SK-N-SH treated with all-trans-retinoic acid at 6 μM for 48 hours (cell line): Measurements from ENCODE around the gene PLXND1.

Source experiments
- ATAC-seq: fragments of 200-7000 bp; cut with Tn5 transposase; 3 replicates; pipeline ENCODE4 v1.9.1; 2020; ENCODE audit warnings: mild to moderate bottlenecking, moderate library complexity
- ARNTL ChIP-seq: fragments of 450-650 bp; formaldehyde crosslinking; IDR thresholded peaks from 2 replicates; pipeline ENCODE4 v1.5.0; 2020; ENCODE audit warnings: low read depth, mild to moderate bottlenecking, moderate library complexity, borderline replicate concordance
- BACH2 ChIP-seq: fragments of 250-450 bp; sonication (Bioruptor Pico); IDR thresholded peaks from 2 replicates; pipeline ENCODE4 v1.9.0; 2021; ENCODE audit warnings: mild to moderate bottlenecking, borderline replicate concordance
- CREB5 ChIP-seq: fragments of 250-450 bp; sonication (Bioruptor Pico); IDR thresholded peaks from 2 replicates; pipeline ENCODE4 v1.5.1; 2020; ENCODE audit warnings: low read depth, mild to moderate bottlenecking, moderate library complexity
- CSDC2 ChIP-seq: fragments of 250-450 bp; sonication (Bioruptor Pico); IDR thresholded peaks from 2 replicates; pipeline ENCODE4 v1.5.0; 2020; ENCODE audit warnings: mild to moderate bottlenecking, moderate library complexity
- CSRNP3 ChIP-seq: fragments of 250-450 bp; sonication (Bioruptor Pico); IDR thresholded peaks from 2 replicates; pipeline ENCODE4 v1.5.1; 2021; ENCODE audit warnings: mild to moderate bottlenecking, moderate library complexity
- ESRRG ChIP-seq: fragments of 250-450 bp; sonication (Bioruptor Pico); IDR thresholded peaks from 2 replicates; pipeline ENCODE4 v1.6.1; 2021; ENCODE audit warnings: mild to moderate bottlenecking
- GLIS3 ChIP-seq: fragments of 250-450 bp; sonication (Bioruptor Pico); IDR thresholded peaks from 2 replicates; pipeline ENCODE4 v1.5.0; 2020; ENCODE audit warnings: mild to moderate bottlenecking, moderate library complexity
- ISL1 ChIP-seq: fragments of 250-450 bp; sonication (Bioruptor Pico); IDR thresholded peaks from 2 replicates; pipeline ENCODE4 v2.1.2; 2022; ENCODE audit warnings: mild to moderate bottlenecking, moderate library complexity
- OSR1 ChIP-seq: fragments of 250-450 bp; sonication (Bioruptor Pico); IDR thresholded peaks from 2 replicates; pipeline ENCODE4 v1.8.0; 2022; ENCODE audit warnings: moderate library complexity, mild to moderate bottlenecking, inconsistent platforms
- PATZ1 ChIP-seq: fragments of 250-450 bp; sonication (Bioruptor Pico); IDR thresholded peaks from 2 replicates; pipeline ENCODE4 v1.8.0; 2020; ENCODE audit warnings: mild to moderate bottlenecking, moderate library complexity, borderline replicate concordance
- POU6F1 ChIP-seq: fragments of 250-450 bp; sonication (Bioruptor Pico); IDR thresholded peaks from 2 replicates; pipeline ENCODE4 v1.8.0; 2021; ENCODE audit warnings: low read depth, mild to moderate bottlenecking, moderate library complexity, borderline replicate concordance
- PPARA ChIP-seq: fragments of 250-450 bp; sonication (Bioruptor Pico); IDR thresholded peaks from 2 replicates; pipeline ENCODE4 v1.5.0; 2020; ENCODE audit warnings: mild to moderate bottlenecking, borderline replicate concordance
- RARB ChIP-seq: fragments of 250-450 bp; sonication (Bioruptor Pico); IDR thresholded peaks from 2 replicates; pipeline ENCODE4 v1.8.0; 2021; ENCODE audit warnings: mild to moderate bottlenecking, moderate library complexity
- SNAI2 ChIP-seq: fragments of 250-450 bp; sonication (Bioruptor Pico); IDR thresholded peaks from 2 replicates; pipeline ENCODE4 v1.5.0; 2020; ENCODE audit warnings: mild to moderate bottlenecking, moderate library complexity
- TCF4 ChIP-seq: fragments of 250-450 bp; sonication (Bioruptor Pico); IDR thresholded peaks from 2 replicates; pipeline ENCODE4 v1.8.0; 2021; ENCODE audit warnings: mild to moderate bottlenecking, moderate library complexity, borderline replicate concordance
- TOX ChIP-seq: fragments of 250-450 bp; sonication (Bioruptor Pico); IDR thresholded peaks from 2 replicates; pipeline ENCODE4 v1.8.0; 2021; ENCODE audit warnings: mild to moderate bottlenecking, moderate library complexity, borderline replicate concordance
- TSHZ2 ChIP-seq: fragments of 250-450 bp; sonication (Bioruptor Pico); IDR thresholded peaks from 2 replicates; pipeline ENCODE4 v1.5.0; 2020; ENCODE audit warnings: mild to moderate bottlenecking, moderate library complexity
- ZC3H10 ChIP-seq: fragments of 250-450 bp; sonication (Bioruptor Pico); IDR thresholded peaks from 2 replicates; pipeline ENCODE4 v1.5.1; 2021; ENCODE audit warnings: mild to moderate bottlenecking, moderate library complexity
- ZFP3 ChIP-seq: fragments of 250-450 bp; sonication (Bioruptor Pico); IDR thresholded peaks from 2 replicates; pipeline ENCODE4 v1.5.0; 2020; ENCODE audit warnings: mild to moderate bottlenecking, moderate library complexity
- ZFP30 ChIP-seq: fragments of 450-650 bp; formaldehyde crosslinking; IDR thresholded peaks from 2 replicates; pipeline ENCODE4 v1.5.0; 2022; ENCODE audit warnings: mild to moderate bottlenecking, moderate library complexity
- ZNF565 ChIP-seq: fragments of 450-650 bp; formaldehyde crosslinking; conservative IDR thresholded peaks from 2 replicates; pipeline ENCODE4 v1.5.0; 2020; ENCODE audit warnings: low read depth, mild to moderate bottlenecking, moderate library complexity
- ZNF70 ChIP-seq: fragments of 450-650 bp; formaldehyde crosslinking; IDR thresholded peaks from 2 replicates; pipeline ENCODE4 v1.5.0; 2020; ENCODE audit warnings: mild to moderate bottlenecking, moderate library complexity
- ZNF8 ChIP-seq: fragments of 450-650 bp; formaldehyde crosslinking; IDR thresholded peaks from 2 replicates; pipeline ENCODE4 v1.5.0; 2020; ENCODE audit warnings: mild to moderate bottlenecking, moderate library complexity

Gene PLXND1

GRCh38 chr3:129582799-129583198 is 23.7 kb downstream of the PLXND1 start:
- no peak for TF ChIP-seq ARNTL (CRISPR knock-in tag)
- no peak for TF ChIP-seq TSHZ2 (CRISPR knock-in tag)
- TF ChIP-seq POU6F1 (CRISPR knock-in tag): no peak
- TF ChIP-seq BACH2 (CRISPR knock-in tag): no peak
- TF ChIP-seq CSRNP3: no peak
- TF ChIP-seq RARB: no peak
- no peak for TF ChIP-seq GLIS3 (CRISPR knock-in tag)
- no peak for TF ChIP-seq ISL1 (CRISPR knock-in tag)
- no peak for TF ChIP-seq ZC3H10 (CRISPR knock-in tag)
- ATAC-seq: no peak

- TF ChIP-seq CREB5 (CRISPR knock-in tag): no peak
- TF ChIP-seq TOX (CRISPR knock-in tag): no peak
- no peak for TF ChIP-seq ZNF565 (CRISPR knock-in tag)
- no peak for TF ChIP-seq PATZ1 (CRISPR knock-in tag)
- TF ChIP-seq SNAI2: no peak
- no peak for TF ChIP-seq ZNF8 (CRISPR knock-in tag)
- TF ChIP-seq CSDC2: no peak
- TF ChIP-seq PPARA: no peak
- TF ChIP-seq ZFP3 (CRISPR knock-in tag): no peak
- ATAC-seq: no peak
Measured at GRCh38 chr3:129581623-129582022, 24.9 kb downstream of the PLXND1 start.

GRCh38 chr3:129579991-129580390 is 26.5 kb downstream of the PLXND1 start:
- ATAC-seq: no peak

More at GRCh38 chr3:129579991-129580390, 26.5 kb downstream of the PLXND1 start:
- TF ChIP-seq ZC3H10 (CRISPR knock-in tag) (no peak), RARB (no peak), ESRRG (CRISPR knock-in tag) (no peak), TCF4 (CRISPR knock-in tag) (no peak), ZFP30 (CRISPR knock-in tag) (no peak), SNAI2 (no peak), CREB5 (CRISPR knock-in tag) (no peak), TSHZ2 (CRISPR knock-in tag) (no peak), ISL1 (CRISPR knock-in tag) (no peak), ZNF70 (CRISPR knock-in tag) (no peak), OSR1 (CRISPR knock-in tag) (no peak)
